H1 (cell line): ENCODE data around the gene SLAMF6. TPM values are rescaled to one million over a fixed set of nuclear protein-coding genes. Genes with fewer than 3 reads are reported as not detected.

Experiments used
- CBX5 ChIP-seq: fragments of 300-800, 300-1000 bp; sonication (generic); IDR thresholded peaks from 2 replicates; pipeline ENCODE4 v1.7.1; 2016; ENCODE audit warnings: antibody characterized with exemption, low read length, low read depth
- CEBPB ChIP-seq: IDR thresholded peaks from 2 replicates; pipeline ENCODE4 v1.6.1; 2012; ENCODE audit warnings: low read depth, low read length
- CREB1 ChIP-seq: IDR thresholded peaks from 2 replicates; pipeline ENCODE4 v1.6.1; 2012; ENCODE audit warnings: inconsistent platforms
- GABPA ChIP-seq: IDR thresholded peaks from 2 replicates; pipeline ENCODE4 v1.6.1; 2011; ENCODE audit warnings: mild to moderate bottlenecking, low read length, moderate library complexity, borderline replicate concordance; ENCODE audit not compliant: insufficient read depth
- POLR2A ChIP-seq, 2 experiments: IDR thresholded peaks; 1 replicate in 1 of 2; 2 replicates in 1 of 2; pipeline ENCODE4 v1.6.1; 2011; ENCODE audit warnings: low read depth in 2 of 2, low read length in 2 of 2, mild to moderate bottlenecking in 2 of 2; ENCODE audit errors: control extremely low read depth in 1 of 2
- SIRT6 ChIP-seq: IDR thresholded peaks from one replicate; pipeline ENCODE4 v1.7.1; 2012; ENCODE audit warnings: low read length, inconsistent platforms
- TAF7 ChIP-seq: optimal IDR thresholded peaks from 2 replicates; pipeline ENCODE3; 2011; ENCODE audit warnings: low read depth, mild to moderate bottlenecking, inconsistent platforms, low read length, moderate library complexity, borderline replicate concordance
- polyA plus RNA-seq, 7 experiments: library from polyadenylated mRNA; depleted of rRNA in 3 of 7; stranded (reverse) in 5 of 7; unstranded in 2 of 7; fragments of >200 nt in 5 of 7; fragments of 200-250 nt in 2 of 7; gene quantifications; 1 replicate in 5 of 7; 2 replicates in 1 of 7; 4 replicates in 1 of 7; pipeline versions ENCODE4 v1.2.1 to v1.2.3, GENCODE V29; 2011 to 2013; ENCODE audit warnings: missing spikeins in 2 of 7, mixed read lengths in 2 of 7
- total RNA-seq: library from RNA; stranded (reverse); fragmentation: NEBNext Ultra II Directional; extraction: Animal tissue kit (Norgen Biotek cat#: 25700); gene quantifications from 2 replicates; pipeline ENCODE4 v1.2.1, GENCODE V29; 2021
- TF ChIP-seq, protein P1 (sequence below): fragments of 300-600 bp; sonication (generic); IDR thresholded peaks from 2 replicates; pipeline ENCODE4 v1.7.1; 2012; ENCODE audit warnings: low read length, moderate library complexity, mild to moderate bottlenecking, inconsistent platforms; ENCODE audit not compliant: insufficient replicate concordance
- TF ChIP-seq, protein P2 (sequence below): IDR thresholded peaks from 2 replicates; pipeline ENCODE4 v1.6.1; 2011; ENCODE audit warnings: low read depth, mild to moderate bottlenecking, low read length; ENCODE audit not compliant: insufficient read depth
- TF ChIP-seq, protein P3 (sequence below), 3 experiments: IDR thresholded peaks; 1 replicate in 2 of 3; 2 replicates in 1 of 3; pipeline versions ENCODE4 v1.5.1 to v1.6.1; 2011; ENCODE audit warnings: low read length in 3 of 3, mild to moderate bottlenecking in 3 of 3, inconsistent platforms in 2 of 3, low read depth in 1 of 3, moderate library complexity in 1 of 3; ENCODE audit not compliant: insufficient read depth in 1 of 3; ENCODE audit errors: control extremely low read depth in 1 of 3

The SLAMF6 gene
- total and polyA plus RNA-seq, 2 of the 8 experiments (the other 6 are each of a cell fraction or from before 2014, with no cell fraction given) = not detected

DNA sequence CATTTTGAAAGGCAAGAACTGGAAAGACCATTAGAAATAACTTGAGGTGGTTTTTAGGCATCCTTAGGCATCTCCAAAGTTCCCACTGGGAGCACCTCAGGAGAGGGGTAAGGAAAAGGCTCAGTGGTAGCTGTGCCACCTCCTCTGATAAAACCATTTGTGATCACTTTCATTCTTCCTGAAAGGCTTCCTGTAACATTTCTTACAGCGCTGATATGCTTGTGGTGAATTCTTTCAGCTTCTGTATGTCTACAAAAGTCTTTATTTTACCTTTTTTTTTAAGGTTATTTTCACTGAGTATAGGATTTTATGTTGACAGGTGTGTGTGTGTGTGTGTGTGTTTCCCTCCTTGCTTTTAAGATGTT is 67.9 kb downstream of the SLAMF6 start (continued):
- TF ChIP-seq, protein P1, sequence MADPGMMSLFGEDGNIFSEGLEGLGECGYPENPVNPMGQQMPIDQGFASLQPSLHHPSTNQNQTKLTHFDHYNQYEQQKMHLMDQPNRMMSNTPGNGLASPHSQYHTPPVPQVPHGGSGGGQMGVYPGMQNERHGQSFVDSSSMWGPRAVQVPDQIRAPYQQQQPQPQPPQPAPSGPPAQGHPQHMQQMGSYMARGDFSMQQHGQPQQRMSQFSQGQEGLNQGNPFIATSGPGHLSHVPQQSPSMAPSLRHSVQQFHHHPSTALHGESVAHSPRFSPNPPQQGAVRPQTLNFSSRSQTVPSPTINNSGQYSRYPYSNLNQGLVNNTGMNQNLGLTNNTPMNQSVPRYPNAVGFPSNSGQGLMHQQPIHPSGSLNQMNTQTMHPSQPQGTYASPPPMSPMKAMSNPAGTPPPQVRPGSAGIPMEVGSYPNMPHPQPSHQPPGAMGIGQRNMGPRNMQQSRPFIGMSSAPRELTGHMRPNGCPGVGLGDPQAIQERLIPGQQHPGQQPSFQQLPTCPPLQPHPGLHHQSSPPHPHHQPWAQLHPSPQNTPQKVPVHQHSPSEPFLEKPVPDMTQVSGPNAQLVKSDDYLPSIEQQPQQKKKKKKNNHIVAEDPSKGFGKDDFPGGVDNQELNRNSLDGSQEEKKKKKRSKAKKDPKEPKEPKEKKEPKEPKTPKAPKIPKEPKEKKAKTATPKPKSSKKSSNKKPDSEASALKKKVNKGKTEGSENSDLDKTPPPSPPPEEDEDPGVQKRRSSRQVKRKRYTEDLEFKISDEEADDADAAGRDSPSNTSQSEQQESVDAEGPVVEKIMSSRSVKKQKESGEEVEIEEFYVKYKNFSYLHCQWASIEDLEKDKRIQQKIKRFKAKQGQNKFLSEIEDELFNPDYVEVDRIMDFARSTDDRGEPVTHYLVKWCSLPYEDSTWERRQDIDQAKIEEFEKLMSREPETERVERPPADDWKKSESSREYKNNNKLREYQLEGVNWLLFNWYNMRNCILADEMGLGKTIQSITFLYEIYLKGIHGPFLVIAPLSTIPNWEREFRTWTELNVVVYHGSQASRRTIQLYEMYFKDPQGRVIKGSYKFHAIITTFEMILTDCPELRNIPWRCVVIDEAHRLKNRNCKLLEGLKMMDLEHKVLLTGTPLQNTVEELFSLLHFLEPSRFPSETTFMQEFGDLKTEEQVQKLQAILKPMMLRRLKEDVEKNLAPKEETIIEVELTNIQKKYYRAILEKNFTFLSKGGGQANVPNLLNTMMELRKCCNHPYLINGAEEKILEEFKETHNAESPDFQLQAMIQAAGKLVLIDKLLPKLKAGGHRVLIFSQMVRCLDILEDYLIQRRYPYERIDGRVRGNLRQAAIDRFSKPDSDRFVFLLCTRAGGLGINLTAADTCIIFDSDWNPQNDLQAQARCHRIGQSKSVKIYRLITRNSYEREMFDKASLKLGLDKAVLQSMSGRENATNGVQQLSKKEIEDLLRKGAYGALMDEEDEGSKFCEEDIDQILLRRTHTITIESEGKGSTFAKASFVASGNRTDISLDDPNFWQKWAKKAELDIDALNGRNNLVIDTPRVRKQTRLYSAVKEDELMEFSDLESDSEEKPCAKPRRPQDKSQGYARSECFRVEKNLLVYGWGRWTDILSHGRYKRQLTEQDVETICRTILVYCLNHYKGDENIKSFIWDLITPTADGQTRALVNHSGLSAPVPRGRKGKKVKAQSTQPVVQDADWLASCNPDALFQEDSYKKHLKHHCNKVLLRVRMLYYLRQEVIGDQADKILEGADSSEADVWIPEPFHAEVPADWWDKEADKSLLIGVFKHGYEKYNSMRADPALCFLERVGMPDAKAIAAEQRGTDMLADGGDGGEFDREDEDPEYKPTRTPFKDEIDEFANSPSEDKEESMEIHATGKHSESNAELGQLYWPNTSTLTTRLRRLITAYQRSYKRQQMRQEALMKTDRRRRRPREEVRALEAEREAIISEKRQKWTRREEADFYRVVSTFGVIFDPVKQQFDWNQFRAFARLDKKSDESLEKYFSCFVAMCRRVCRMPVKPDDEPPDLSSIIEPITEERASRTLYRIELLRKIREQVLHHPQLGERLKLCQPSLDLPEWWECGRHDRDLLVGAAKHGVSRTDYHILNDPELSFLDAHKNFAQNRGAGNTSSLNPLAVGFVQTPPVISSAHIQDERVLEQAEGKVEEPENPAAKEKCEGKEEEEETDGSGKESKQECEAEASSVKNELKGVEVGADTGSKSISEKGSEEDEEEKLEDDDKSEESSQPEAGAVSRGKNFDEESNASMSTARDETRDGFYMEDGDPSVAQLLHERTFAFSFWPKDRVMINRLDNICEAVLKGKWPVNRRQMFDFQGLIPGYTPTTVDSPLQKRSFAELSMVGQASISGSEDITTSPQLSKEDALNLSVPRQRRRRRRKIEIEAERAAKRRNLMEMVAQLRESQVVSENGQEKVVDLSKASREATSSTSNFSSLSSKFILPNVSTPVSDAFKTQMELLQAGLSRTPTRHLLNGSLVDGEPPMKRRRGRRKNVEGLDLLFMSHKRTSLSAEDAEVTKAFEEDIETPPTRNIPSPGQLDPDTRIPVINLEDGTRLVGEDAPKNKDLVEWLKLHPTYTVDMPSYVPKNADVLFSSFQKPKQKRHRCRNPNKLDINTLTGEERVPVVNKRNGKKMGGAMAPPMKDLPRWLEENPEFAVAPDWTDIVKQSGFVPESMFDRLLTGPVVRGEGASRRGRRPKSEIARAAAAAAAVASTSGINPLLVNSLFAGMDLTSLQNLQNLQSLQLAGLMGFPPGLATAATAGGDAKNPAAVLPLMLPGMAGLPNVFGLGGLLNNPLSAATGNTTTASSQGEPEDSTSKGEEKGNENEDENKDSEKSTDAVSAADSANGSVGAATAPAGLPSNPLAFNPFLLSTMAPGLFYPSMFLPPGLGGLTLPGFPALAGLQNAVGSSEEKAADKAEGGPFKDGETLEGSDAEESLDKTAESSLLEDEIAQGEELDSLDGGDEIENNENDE = no peak
- no peak for TF ChIP-seq GABPA
- TF ChIP-seq CBX5 = no peak
- TF ChIP-seq, protein P2, sequence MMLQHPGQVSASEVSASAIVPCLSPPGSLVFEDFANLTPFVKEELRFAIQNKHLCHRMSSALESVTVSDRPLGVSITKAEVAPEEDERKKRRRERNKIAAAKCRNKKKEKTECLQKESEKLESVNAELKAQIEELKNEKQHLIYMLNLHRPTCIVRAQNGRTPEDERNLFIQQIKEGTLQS = no peak
- TF ChIP-seq POLR2A (IDR thresholded peaks at IDR 0.05; ENCODE audit: control extremely low read depth in 1 of 2, low read depth in 2 of 2, low read length in 2 of 2) = no peak
- TF ChIP-seq, protein P3, sequence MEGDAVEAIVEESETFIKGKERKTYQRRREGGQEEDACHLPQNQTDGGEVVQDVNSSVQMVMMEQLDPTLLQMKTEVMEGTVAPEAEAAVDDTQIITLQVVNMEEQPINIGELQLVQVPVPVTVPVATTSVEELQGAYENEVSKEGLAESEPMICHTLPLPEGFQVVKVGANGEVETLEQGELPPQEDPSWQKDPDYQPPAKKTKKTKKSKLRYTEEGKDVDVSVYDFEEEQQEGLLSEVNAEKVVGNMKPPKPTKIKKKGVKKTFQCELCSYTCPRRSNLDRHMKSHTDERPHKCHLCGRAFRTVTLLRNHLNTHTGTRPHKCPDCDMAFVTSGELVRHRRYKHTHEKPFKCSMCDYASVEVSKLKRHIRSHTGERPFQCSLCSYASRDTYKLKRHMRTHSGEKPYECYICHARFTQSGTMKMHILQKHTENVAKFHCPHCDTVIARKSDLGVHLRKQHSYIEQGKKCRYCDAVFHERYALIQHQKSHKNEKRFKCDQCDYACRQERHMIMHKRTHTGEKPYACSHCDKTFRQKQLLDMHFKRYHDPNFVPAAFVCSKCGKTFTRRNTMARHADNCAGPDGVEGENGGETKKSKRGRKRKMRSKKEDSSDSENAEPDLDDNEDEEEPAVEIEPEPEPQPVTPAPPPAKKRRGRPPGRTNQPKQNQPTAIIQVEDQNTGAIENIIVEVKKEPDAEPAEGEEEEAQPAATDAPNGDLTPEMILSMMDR (IDR thresholded peaks at IDR 0.05; ENCODE audit: control extremely low read depth in 1 of 3, insufficient read depth in 1 of 3, low read depth in 1 of 3, low read length in 3 of 3) = no peak
- no peak for TF ChIP-seq TAF7
- no peak for TF ChIP-seq SIRT6
- TF ChIP-seq CREB1 = no peak
- TF ChIP-seq CEBPB = no peak
